Fibroblast of villous mesenchyme (primary cell): ENCODE measurements around the gene ASAP2. TPM values are rescaled to one million over a fixed set of nuclear protein-coding genes. Genes with fewer than 3 reads are reported as not detected.

Source experiments
- DNase-seq: peaks from one replicate; pipeline ENCODE4 v3.0.0-alpha.2; 2010; ENCODE audit warnings: low read depth
- H3K4me3 ChIP-seq: 2 replicates; pipeline ENCODE4 v1.5.1; 2011; ENCODE audit warnings: low read depth, mild to moderate bottlenecking, low read length
- total RNA-seq: library from RNA; depleted of rRNA; stranded (reverse); fragments of >200 nt; gene quantifications from 2 replicates; pipeline ENCODE4 v1.2.3, GENCODE V29; 2012
- TF ChIP-seq, protein P1 (sequence below): IDR thresholded peaks from 2 replicates; pipeline ENCODE4 v1.5.1; 2012; ENCODE audit warnings: low read depth, mild to moderate bottlenecking, low read length; ENCODE audit not compliant: insufficient read depth

Gene ASAP2
- total RNA-seq, 1 donor, result 66.5 TPM

GRCh38 chr2:9170458-9171130 lies 36.0 kb upstream of the ASAP2 start:
- no peak for DNase-seq
- H3K4me3 ChIP-seq, result no peak overlapping the region
- TF ChIP-seq, protein P1, sequence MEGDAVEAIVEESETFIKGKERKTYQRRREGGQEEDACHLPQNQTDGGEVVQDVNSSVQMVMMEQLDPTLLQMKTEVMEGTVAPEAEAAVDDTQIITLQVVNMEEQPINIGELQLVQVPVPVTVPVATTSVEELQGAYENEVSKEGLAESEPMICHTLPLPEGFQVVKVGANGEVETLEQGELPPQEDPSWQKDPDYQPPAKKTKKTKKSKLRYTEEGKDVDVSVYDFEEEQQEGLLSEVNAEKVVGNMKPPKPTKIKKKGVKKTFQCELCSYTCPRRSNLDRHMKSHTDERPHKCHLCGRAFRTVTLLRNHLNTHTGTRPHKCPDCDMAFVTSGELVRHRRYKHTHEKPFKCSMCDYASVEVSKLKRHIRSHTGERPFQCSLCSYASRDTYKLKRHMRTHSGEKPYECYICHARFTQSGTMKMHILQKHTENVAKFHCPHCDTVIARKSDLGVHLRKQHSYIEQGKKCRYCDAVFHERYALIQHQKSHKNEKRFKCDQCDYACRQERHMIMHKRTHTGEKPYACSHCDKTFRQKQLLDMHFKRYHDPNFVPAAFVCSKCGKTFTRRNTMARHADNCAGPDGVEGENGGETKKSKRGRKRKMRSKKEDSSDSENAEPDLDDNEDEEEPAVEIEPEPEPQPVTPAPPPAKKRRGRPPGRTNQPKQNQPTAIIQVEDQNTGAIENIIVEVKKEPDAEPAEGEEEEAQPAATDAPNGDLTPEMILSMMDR, result no peak

- DNase-seq, result peak; percentile 82
- TF ChIP-seq, protein P1, result no peak
- no peak overlapping the region for H3K4me3 ChIP-seq
Measured at GRCh38 chr2:9174771-9175437, 31.7 kb upstream of the ASAP2 start.

DNA sequence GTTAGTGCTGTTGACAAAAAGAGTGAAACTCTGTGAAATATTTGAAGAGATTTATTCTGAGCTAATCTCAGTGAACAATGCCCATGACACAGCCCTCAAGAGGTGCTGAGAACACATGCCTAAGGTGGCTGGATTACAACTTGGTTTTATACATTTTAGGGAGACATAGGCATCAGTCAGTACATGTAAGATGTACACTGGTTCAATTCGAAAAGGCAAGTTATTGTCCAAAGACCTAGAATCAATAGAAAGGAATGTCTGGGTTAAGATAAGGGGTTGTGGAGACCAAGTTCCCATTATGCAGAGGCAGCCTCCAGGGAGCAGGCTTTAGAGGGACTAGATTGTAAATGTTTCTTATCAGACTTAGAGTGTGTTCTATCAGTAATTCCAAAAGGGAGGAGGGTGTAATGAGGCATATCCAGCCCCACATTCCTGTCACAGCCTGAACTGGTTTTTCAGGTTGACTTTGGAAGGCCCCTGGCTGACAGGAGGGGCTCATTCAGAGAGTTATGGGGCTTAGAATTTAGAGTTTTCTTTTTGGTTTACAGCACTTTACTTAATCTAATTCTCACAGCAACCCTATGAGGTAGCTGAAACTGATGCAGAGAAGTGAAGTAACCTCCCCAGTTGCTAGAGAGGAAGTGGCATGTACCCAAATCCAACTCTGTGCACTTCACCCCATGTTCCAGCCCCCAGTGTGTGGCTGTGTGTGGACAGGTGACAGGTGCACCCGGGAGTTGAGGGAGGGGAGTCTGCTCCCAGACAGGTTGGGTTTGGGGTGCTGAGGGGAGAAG lies 28.3 kb upstream of the ASAP2 start:
- no peak overlapping the region for H3K4me3 ChIP-seq
- TF ChIP-seq, protein P1, result no peak

DNA sequence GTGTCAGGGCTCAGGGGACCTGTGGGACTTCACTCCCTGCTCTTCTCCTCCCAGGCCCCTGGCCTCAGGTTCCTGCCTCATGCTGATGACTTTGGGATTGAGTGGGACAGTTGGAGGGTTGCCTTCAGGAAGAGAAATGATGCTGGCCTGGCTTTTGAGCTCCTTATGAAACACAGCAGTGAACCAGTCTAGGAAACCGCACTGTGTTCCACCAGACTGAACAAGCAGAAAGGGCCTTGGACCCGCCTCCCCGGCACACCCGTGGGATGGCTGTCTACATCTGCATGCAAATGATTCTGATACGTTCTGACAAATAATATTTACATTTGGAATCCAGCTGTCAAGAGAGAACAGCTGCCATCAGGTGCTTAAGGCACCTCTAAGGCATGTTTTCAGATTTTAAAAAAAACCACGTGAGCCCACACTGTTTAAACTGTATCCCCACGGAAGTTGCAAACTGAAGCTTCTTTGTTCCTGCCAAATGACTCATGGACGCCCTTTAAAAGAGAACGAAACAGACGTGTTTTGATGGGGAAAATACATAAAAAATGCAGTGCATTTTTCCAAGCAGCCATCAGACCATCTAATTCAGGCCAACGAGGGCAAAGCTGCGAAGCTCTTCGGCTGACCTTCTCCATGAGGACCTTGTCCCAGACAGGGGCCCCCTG lies 27.6 kb upstream of the ASAP2 start:
- no peak overlapping the region for H3K4me3 ChIP-seq
- peak; percentile 85 for DNase-seq
- TF ChIP-seq, protein P1, result no peak

More for the DNA sequence above, 28.3 kb upstream of the ASAP2 start:
- no peak for DNase-seq

GRCh38 chr2:9179572-9180201 lies 26.9 kb upstream of the ASAP2 start:
- peak; percentile 85 for DNase-seq
- TF ChIP-seq, protein P1, result no peak
- H3K4me3 ChIP-seq, result no peak overlapping the region

GRCh38 chr2:9184361-9184760 lies 22.3 kb upstream of the ASAP2 start:
- no peak overlapping the region for H3K4me3 ChIP-seq
- DNase-seq, result no peak
- TF ChIP-seq, protein P1, result no peak
